SU-DHL-6 (cell line): Measurements from ENCODE around the gene TES.

ENCODE experiments used
- H2AFZ ChIP-seq: fragments of 200-600 bp; sonication (generic); 2 replicates; pipeline ENCODE4 v1.6.1; 2014; ENCODE audit warnings: low read depth, mild to moderate bottlenecking, moderate library complexity, mixed read lengths, antibody characterized with exemption, low read length; ENCODE audit not compliant: severe bottlenecking
- H3F3A ChIP-seq: fragments of 200-600 bp; shearing (Covaris generic); 2 replicates; pipeline ENCODE4 v1.6.0; 2016; ENCODE audit warnings: antibody characterized with exemption, mild to moderate bottlenecking; ENCODE audit not compliant: insufficient read depth
- H3K27ac ChIP-seq: fragments of 200-600 bp; sonication (generic); 2 replicates; pipeline ENCODE4 v1.5.1; 2016; ENCODE audit warnings: low read depth, mild to moderate bottlenecking, low read length, moderate library complexity, mixed read lengths
- H3K27me3 ChIP-seq: fragments of 200-600 bp; sonication (generic), shearing (Covaris generic); 2 replicates; pipeline ENCODE4 v1.6.0; 2014; ENCODE audit warnings: mild to moderate bottlenecking, low read length
- H3K36me3 ChIP-seq: fragments of 200-600 bp; sonication (generic); 2 replicates; pipeline ENCODE4 v1.6.1; 2014; ENCODE audit warnings: mild to moderate bottlenecking, low read length, mixed read lengths
- H3K4me2 ChIP-seq: fragments of 300-600, 200-600 bp; shearing (Covaris generic), sonication (generic); 2 replicates; pipeline ENCODE4 v1.6.0; 2014; ENCODE audit warnings: low read length, low read depth, mild to moderate bottlenecking; ENCODE audit not compliant: poor library complexity, severe bottlenecking
- H3K4me3 ChIP-seq: fragments of 200-600 bp; sonication (generic); 2 replicates; pipeline ENCODE4 v1.5.1; 2014; ENCODE audit warnings: antibody characterized with exemption, low read length, mild to moderate bottlenecking, mixed read lengths; ENCODE audit not compliant: insufficient read depth, poor library complexity, severe bottlenecking
- H3K79me2 ChIP-seq: fragments of 200-600 bp; sonication (generic); 2 replicates; pipeline ENCODE4 v1.6.1; 2014; ENCODE audit warnings: mild to moderate bottlenecking, low read length, moderate library complexity; ENCODE audit not compliant: insufficient read depth
- H3K9ac ChIP-seq: fragments of 200-600 bp; sonication (generic); 2 replicates; pipeline ENCODE4 v1.7.0; 2014; ENCODE audit warnings: mild to moderate bottlenecking, low read length
- H3K9me2 ChIP-seq: fragments of 200-600 bp; sonication (generic); replicated peaks from 2 replicates; pipeline ENCODE4 v1.6.1; 2014; ENCODE audit warnings: low read length; ENCODE audit not compliant: insufficient read depth
- H3K9me3 ChIP-seq: fragments of 200-600 bp; sonication (generic); 2 replicates; pipeline ENCODE4 v1.6.1; 2014; ENCODE audit warnings: low read length, mixed read lengths; ENCODE audit not compliant: insufficient read depth
- H4K20me1 ChIP-seq: fragments of 200-600 bp; sonication (generic); 2 replicates; pipeline ENCODE4 v1.6.1; 2014; ENCODE audit warnings: low read depth, mild to moderate bottlenecking, antibody characterized with exemption, low read length, moderate library complexity, mixed read lengths
- CTCF ChIP-seq: fragments of 200-600 bp; sonication (generic); IDR thresholded peaks from one replicate; pipeline ENCODE4 v1.5.1; 2017; ENCODE audit warnings: antibody characterized with exemption, mild to moderate bottlenecking, low read length, moderate library complexity; ENCODE audit not compliant: insufficient read depth, poor library complexity, severe bottlenecking
- EZH2phosphoT487 ChIP-seq: fragments of 200-600 bp; sonication (generic), shearing (Covaris generic); conservative IDR thresholded peaks from 2 replicates; pipeline ENCODE4 v1.6.1; 2018; ENCODE audit warnings: mild to moderate bottlenecking, antibody characterized with exemption, low read length, moderate library complexity, mixed read lengths

TES gene

DNA sequence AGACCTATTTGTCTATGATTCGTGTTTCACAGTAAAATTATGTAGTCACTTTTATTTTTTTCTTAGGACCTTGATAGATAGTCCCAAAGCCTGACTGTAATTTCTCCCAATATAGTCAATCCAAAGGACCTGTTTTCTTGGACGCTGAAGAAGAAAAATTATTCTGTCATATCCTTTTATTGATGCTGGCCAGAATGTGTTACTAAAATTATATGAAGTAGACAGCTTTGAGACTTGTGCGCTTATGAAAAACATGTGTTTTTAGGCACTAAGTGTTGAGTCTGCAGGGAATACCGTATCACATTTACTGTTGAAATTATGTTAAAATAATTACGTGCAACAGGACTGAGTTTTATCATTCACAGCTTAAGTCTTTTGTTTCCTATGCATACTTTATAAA, 17.9 kb downstream of the TES start:
- Histone ChIP-seq H3K9me2 (no peaks in the 10 kb centered on the region), H3K4me3 (no peak overlapping the region), H3K9me3 (no peaks in the 10 kb centered on the region), H2AFZ (no peak overlapping the region), H3K4me2 (no peak overlapping the region), H4K20me1 (peaks cover 22% of the 10 kb centered on the region), H3K36me3 (no peaks in the 10 kb centered on the region), H3K9ac (no peak overlapping the region), H3F3A (no peaks in the 10 kb centered on the region), H3K27ac (no peak overlapping the region), H3K27me3 (no peaks in the 10 kb centered on the region), H3K79me2 (peaks cover 65% of the 10 kb centered on the region)
- TF ChIP-seq EZH2phosphoT487 (no peak), CTCF (no peak)

GRCh38 chr7:116229366-116229765, 19.0 kb downstream of the TES start:
- no peaks in the 10 kb centered on the region for H3K9me3 ChIP-seq
- H3F3A ChIP-seq, result no peaks in the 10 kb centered on the region
- no peak overlapping the region for H2AFZ ChIP-seq
- H3K79me2 ChIP-seq, result peaks cover 61% of the 10 kb centered on the region
- H4K20me1 ChIP-seq, result peaks cover 19% of the 10 kb centered on the region; the same call in 1 of the 2 replicates
- H3K27ac ChIP-seq, result no peak overlapping the region
- no peaks in the 10 kb centered on the region for H3K9me2 ChIP-seq
- H3K9ac ChIP-seq, result no peak overlapping the region
- H3K4me2 ChIP-seq, result no peak overlapping the region
- TF ChIP-seq CTCF, result no peak
- no peak for TF ChIP-seq EZH2phosphoT487
- no peaks in the 10 kb centered on the region for H3K27me3 ChIP-seq
- no peaks in the 10 kb centered on the region for H3K36me3 ChIP-seq
- no peak overlapping the region for H3K4me3 ChIP-seq

- Histone ChIP-seq H4K20me1 (peaks cover 15% of the 10 kb centered on the region; the same call in 1 of the 2 replicates), H3F3A (no peaks in the 10 kb centered on the region; the same call in 1 of the 2 replicates), H3K9me3 (no peaks in the 10 kb centered on the region), H3K9ac (no peak overlapping the region), H3K27me3 (no peaks in the 10 kb centered on the region), H2AFZ (no peak overlapping the region), H3K4me3 (no peak overlapping the region), H3K27ac (no peak overlapping the region), H3K79me2 (peaks cover 51% of the 10 kb centered on the region), H3K9me2 (no peaks in the 10 kb centered on the region), H3K36me3 (no peaks in the 10 kb centered on the region), H3K4me2 (no peak overlapping the region)
- TF ChIP-seq CTCF, result no peak
- TF ChIP-seq EZH2phosphoT487, result no peak
Measured at GRCh38 chr7:116230191-116231005, 20.1 kb downstream of the TES start.
